Right lobe of liver (tissue), 4 donors: ENCODE data around the gene BUD23.
A peak's percentile ranks its signal among the peaks of the same experiment; 100 is the strongest.

Source experiments
- POLR2A ChIP-seq: fragments of 450-650 bp; IDR thresholded peaks from one replicate; pipeline ENCODE4 v1.6.1; 2017; ENCODE audit warnings: antibody characterized with exemption, mild to moderate bottlenecking
- TF ChIP-seq, protein P1 (sequence below), 4 donors: fragments of 200-600 bp in 3 of 4; fragments of 450-650 bp in 1 of 4; IDR thresholded peaks; one replicate each; pipeline versions ENCODE4 v1.5.1 to v1.8.0; 2016 to 2022; ENCODE audit warnings: antibody characterized with exemption in 4 of 4, mild to moderate bottlenecking in 2 of 4
- donor health status: DM: no; HTN: no; CAD: no.
- donor health status: DM: no; HTN: no; CAD: no.
- donor health status: DM: no; HTN: yes; CAD: no.

DNA sequence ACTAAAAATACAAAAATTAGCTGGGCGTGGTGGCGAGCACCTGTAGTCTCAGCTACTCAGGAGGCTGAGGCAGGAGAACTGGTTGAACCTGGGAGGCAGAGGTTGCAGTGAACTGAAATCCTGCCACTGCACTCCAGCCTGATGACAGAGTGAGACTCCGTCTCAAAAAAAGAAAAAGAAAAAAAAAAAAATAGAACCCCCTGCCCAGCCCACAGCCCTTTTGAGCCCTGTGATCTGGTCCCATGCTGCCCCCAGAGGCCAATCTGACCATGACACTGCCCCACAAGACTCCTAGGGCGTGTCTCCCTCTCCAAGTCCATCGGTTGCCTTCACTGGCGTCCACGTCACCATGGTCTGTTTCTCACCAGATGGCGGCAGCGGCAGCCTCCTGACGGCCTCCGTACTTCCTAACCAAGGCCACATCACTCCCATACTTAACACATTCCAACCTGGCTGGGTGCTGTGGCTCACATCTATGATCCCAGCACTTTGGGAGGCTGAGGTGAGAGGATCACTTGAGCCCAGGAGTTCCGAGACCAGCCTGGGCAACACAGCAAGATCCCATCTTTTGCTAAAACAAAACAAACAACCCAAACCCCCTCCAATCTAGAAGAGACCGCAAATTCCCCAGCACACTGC, 18.1 kb downstream of the BUD23 start:
- TF ChIP-seq, protein P1, sequence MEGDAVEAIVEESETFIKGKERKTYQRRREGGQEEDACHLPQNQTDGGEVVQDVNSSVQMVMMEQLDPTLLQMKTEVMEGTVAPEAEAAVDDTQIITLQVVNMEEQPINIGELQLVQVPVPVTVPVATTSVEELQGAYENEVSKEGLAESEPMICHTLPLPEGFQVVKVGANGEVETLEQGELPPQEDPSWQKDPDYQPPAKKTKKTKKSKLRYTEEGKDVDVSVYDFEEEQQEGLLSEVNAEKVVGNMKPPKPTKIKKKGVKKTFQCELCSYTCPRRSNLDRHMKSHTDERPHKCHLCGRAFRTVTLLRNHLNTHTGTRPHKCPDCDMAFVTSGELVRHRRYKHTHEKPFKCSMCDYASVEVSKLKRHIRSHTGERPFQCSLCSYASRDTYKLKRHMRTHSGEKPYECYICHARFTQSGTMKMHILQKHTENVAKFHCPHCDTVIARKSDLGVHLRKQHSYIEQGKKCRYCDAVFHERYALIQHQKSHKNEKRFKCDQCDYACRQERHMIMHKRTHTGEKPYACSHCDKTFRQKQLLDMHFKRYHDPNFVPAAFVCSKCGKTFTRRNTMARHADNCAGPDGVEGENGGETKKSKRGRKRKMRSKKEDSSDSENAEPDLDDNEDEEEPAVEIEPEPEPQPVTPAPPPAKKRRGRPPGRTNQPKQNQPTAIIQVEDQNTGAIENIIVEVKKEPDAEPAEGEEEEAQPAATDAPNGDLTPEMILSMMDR (IDR thresholded peaks at IDR 0.05) = peak; percentile 37 to 59 (median 58)
- TF ChIP-seq POLR2A = no peak
